MCF 10A (cell line): ENCODE measurements around the gene SAPCD1. TPM values are rescaled to one million over a fixed set of nuclear protein-coding genes. Genes with fewer than 3 reads are reported as not detected.

Experiments used
- BruUV-seq: library from RNA; stranded (reverse); fragments of 400-500 nt; replicated peaks from 2 replicates; lab custom pipeline; 2021; lab: Mats Ljungman, UMichigan
- CTCF ChIA-PET: fragments of 300-600 bp; sonication (Branson Sonifier 250); formaldehyde crosslinking; extraction: SDS; loops from one replicate; lab custom pipeline; 2021; ENCODE audit warnings: antibody characterized with exemption, inconsistent platforms; lab: Yijun Ruan, JAX
- POLR2A ChIA-PET: fragments of 300-600, 350-650 bp; sonication (Branson Sonifier 250); formaldehyde crosslinking; extraction: SDS; loops from one replicate; lab custom pipeline; 2020; ENCODE audit warnings: antibody characterized with exemption, inconsistent platforms; lab: Yijun Ruan, JAX
- DNase-seq: peaks from one replicate; pipeline ENCODE4 v3.0.0-alpha.2; 2018; ENCODE audit not compliant: unreplicated experiment
- H3K27ac Mint-ChIP-seq: one replicate; pipeline ENCODE4 v1.8.0; 2022; ENCODE audit warnings: mild to moderate bottlenecking, low read depth, mixed read lengths; ENCODE audit not compliant: unreplicated experiment
- H3K27me3 Mint-ChIP-seq: one replicate; pipeline ENCODE4 v1.8.0; 2022; ENCODE audit warnings: mixed read lengths; ENCODE audit not compliant: insufficient read depth, unreplicated experiment
- H3K36me3 Mint-ChIP-seq: one replicate; pipeline ENCODE4 v1.8.0; 2022; ENCODE audit warnings: mild to moderate bottlenecking, moderate library complexity, mixed read lengths; ENCODE audit not compliant: insufficient read depth, unreplicated experiment
- H3K4me1 Mint-ChIP-seq: one replicate; pipeline ENCODE4 v1.8.0; 2022; ENCODE audit warnings: mixed read lengths; ENCODE audit not compliant: insufficient read depth, unreplicated experiment
- H3K4me3 Mint-ChIP-seq: one replicate; pipeline ENCODE4 v1.8.0; 2022; ENCODE audit warnings: mild to moderate bottlenecking, moderate library complexity, mixed read lengths; ENCODE audit not compliant: unreplicated experiment
- H3K9me3 Mint-ChIP-seq: one replicate; pipeline ENCODE4 v1.8.0; 2022; ENCODE audit warnings: mixed read lengths; ENCODE audit not compliant: unreplicated experiment
- CTCF ChIP-seq: fragments of 200-600 bp; IDR thresholded peaks from one replicate; pipeline ENCODE4 v1.8.0; 2022; ENCODE audit warnings: antibody characterized with exemption, mild to moderate bottlenecking; ENCODE audit not compliant: unreplicated experiment
- intact Hi-C: fragments of 100-400 bp; cut with micrococcal nuclease; formaldehyde crosslinking; loops from 2 replicates; pipeline ENCODE4 v1.14.1; 2022
- total RNA-seq: library from RNA; stranded (reverse); gene quantifications from 2 replicates; pipeline ENCODE4 v1.2.3, GENCODE V29; 2022

Gene SAPCD1
- total RNA-seq, 1 experiment from 2014 or later = 5.1 TPM

- no peak overlapping the region for H3K4me3 Mint-ChIP-seq
- peaks cover 17% of the 10 kb centered on the region for H3K4me1 Mint-ChIP-seq
- H3K27me3 Mint-ChIP-seq = no peaks in the 10 kb centered on the region
- no TSS peak for BruUV-seq
- POLR2A ChIA-PET = interaction anchor here (1.0 to 1.5 kb wide), 4 partner anchors 22 to 55 kb away, joined by 3 to 6 read pairs (median 4); partner anchors contain the start of genes CLIC1, HSPA1A, HSPA1B and HSPA1L
- peaks cover 2% of the 10 kb centered on the region for H3K36me3 Mint-ChIP-seq
- intact Hi-C loops = loop anchor here (10.0 kb wide), 1 partner anchor 227 kb away; the partner anchor contains the start of genes ATP6V1G2, DDX39B and NFKBIL1
- no peak for TF ChIP-seq CTCF
- DNase-seq = no peak
- no peaks in the 10 kb centered on the region for H3K9me3 Mint-ChIP-seq
- no peak overlapping the region for H3K27ac Mint-ChIP-seq
- CTCF ChIA-PET = interaction anchor here (0.6 to 2.0 kb wide), 6 partner anchors 11 to 186 kb away, joined by 3 to 8 read pairs (median 4); no protein-coding TSS in a partner anchor
Observed at GRCh38 chr6:31771992-31772358, 9.5 kb downstream of the SAPCD1 start.

- Mint-ChIP-seq H3K9me3 (no peaks in the 10 kb centered on the region), H3K27ac (peak overlapping the region; percentile 73), H3K4me1 (peaks cover 26% of the 10 kb centered on the region), H3K27me3 (no peaks in the 10 kb centered on the region), H3K36me3 (peaks cover 20% of the 10 kb centered on the region), H3K4me3 (peak overlapping the region; percentile 30)
- intact Hi-C loops = loop anchor here (1.0 to 10.0 kb wide), 2 partner anchors 88 to 230 kb away; partner anchors contain the start of genes ATP6V1G2, DDX39B and NFKBIL1
- no peak for TF ChIP-seq CTCF
- BruUV-seq = no TSS peak
- DNase-seq = peak; percentile 43
- POLR2A ChIA-PET = interaction anchor here (0.6 to 2.0 kb wide), 22 partner anchors 10 to 211 kb away, joined by 3 to 17 read pairs (median 4); partner anchors contain the start of genes CFB, CLIC1, HSPA1A and HSPA1B
- CTCF ChIA-PET = interaction anchor here (0.6 to 1.3 kb wide), 7 partner anchors 11 to 57 kb away, joined by 3 to 4 read pairs (median 3); partner anchors contain the start of gene VARS1
Observed at GRCh38 chr6:31775184-31775583, 12.7 kb downstream of the SAPCD1 start.

- no peaks in the 10 kb centered on the region for H3K27me3 Mint-ChIP-seq
- H3K4me1 Mint-ChIP-seq = peaks cover 26% of the 10 kb centered on the region
- H3K9me3 Mint-ChIP-seq = no peaks in the 10 kb centered on the region
- BruUV-seq = no TSS peak
- ChIA-PET POLR2A (interaction anchor here (0.6 to 2.0 kb wide), 18 partner anchors 12 to 99 kb away, joined by 3 to 17 read pairs (median 4); partner anchors contain the start of genes CLIC1, HSPA1A, HSPA1B and HSPA1L), CTCF (interaction anchor here (0.6 to 1.3 kb wide), 6 partner anchors 10 to 57 kb away, joined by 3 to 4 read pairs (median 3); partner anchors contain the start of gene VARS1)
- H3K4me3 Mint-ChIP-seq = peak overlapping the region; percentile 30
- no peak for DNase-seq
- no peak for TF ChIP-seq CTCF
- peaks cover 20% of the 10 kb centered on the region for H3K36me3 Mint-ChIP-seq
- intact Hi-C loops = loop anchor here (1.0 to 10.0 kb wide), 2 partner anchors 87 to 231 kb away; partner anchors contain the start of genes ATP6V1G2, DDX39B and NFKBIL1
- peak overlapping the region; percentile 73 for H3K27ac Mint-ChIP-seq
Observed at GRCh38 chr6:31775633-31776484, 13.4 kb downstream of the SAPCD1 start.
